MM.1S (cell line): ENCODE measurements around the gene HOATZ.

Experiments
- DNase-seq: peaks from one replicate; pipeline ENCODE4 v3.0.0-alpha.2; 2015
- H2AFZ ChIP-seq: fragments of 300-600 bp; sonication (generic); 2 replicates; pipeline ENCODE4 v1.6.0; 2016; ENCODE audit warnings: antibody characterized with exemption, low read length
- H3F3A ChIP-seq: fragments of 300-600 bp; sonication (generic); 2 replicates; pipeline ENCODE4 v1.6.1; 2016; ENCODE audit warnings: mild to moderate bottlenecking, antibody characterized with exemption, low read length, moderate library complexity, mixed read lengths; ENCODE audit not compliant: insufficient read depth
- H3K27ac ChIP-seq: fragments of 300-600 bp; sonication (generic); 2 replicates; pipeline ENCODE4 v1.5.1; 2016; ENCODE audit warnings: mild to moderate bottlenecking, low read length
- H3K27me3 ChIP-seq: fragments of 300-600 bp; sonication (generic); replicated peaks from 2 replicates; pipeline ENCODE4 v1.6.0; 2016; ENCODE audit warnings: low read length; ENCODE audit not compliant: insufficient read depth
- H3K36me3 ChIP-seq: fragments of 300-600 bp; sonication (generic); replicated peaks from 2 replicates; pipeline ENCODE4 v1.6.1; 2016; ENCODE audit warnings: mild to moderate bottlenecking, low read length, mixed read lengths; ENCODE audit not compliant: insufficient read depth
- H3K4me1 ChIP-seq: fragments of 300-600 bp; sonication (generic); 2 replicates; pipeline ENCODE4 v1.6.1; 2016; ENCODE audit warnings: low read length, mixed read lengths
- H3K4me2 ChIP-seq: fragments of 300-600 bp; sonication (generic); 2 replicates; pipeline ENCODE4 v1.6.0; 2016; ENCODE audit warnings: low read depth, low read length
- H3K4me3 ChIP-seq: fragments of 300-600 bp; sonication (generic); 2 replicates; pipeline ENCODE4 v1.5.1; 2016; ENCODE audit warnings: low read length, mixed read lengths
- H3K79me2 ChIP-seq: fragments of 300-600 bp; sonication (generic); 2 replicates; pipeline ENCODE4 v1.6.1; 2016; ENCODE audit warnings: mixed run types, low read length, mixed read lengths
- H3K9ac ChIP-seq: fragments of 300-600 bp; sonication (generic); 2 replicates; pipeline ENCODE4 v1.6.1; 2016; ENCODE audit warnings: low read length, mixed read lengths
- H3K9me2 ChIP-seq: fragments of 300-600 bp; sonication (generic); replicated peaks from 2 replicates; pipeline ENCODE4 v1.6.1; 2016; ENCODE audit warnings: mild to moderate bottlenecking, low read length, mixed read lengths; ENCODE audit not compliant: insufficient read depth
- H3K9me3 ChIP-seq: fragments of 300-600 bp; sonication (generic); replicated peaks from 2 replicates; pipeline ENCODE4 v1.6.1; 2016; ENCODE audit warnings: mild to moderate bottlenecking, low read length, mixed read lengths; ENCODE audit not compliant: insufficient read depth
- H4K20me1 ChIP-seq: fragments of 300-600 bp; sonication (generic); 2 replicates; pipeline ENCODE4 v1.6.1; 2016; ENCODE audit warnings: mild to moderate bottlenecking, low read length, moderate library complexity, mixed read lengths; ENCODE audit not compliant: insufficient read depth
- EZH2 ChIP-seq: fragments of 300-600 bp; sonication (generic); optimal IDR thresholded peaks from 2 replicates; pipeline ENCODE3; 2017; ENCODE audit warnings: low read depth, mild to moderate bottlenecking, antibody characterized with exemption, low read length, mixed read lengths
- EZH2phosphoT487 ChIP-seq: fragments of 300-600 bp; sonication (generic); IDR thresholded peaks from 2 replicates; pipeline ENCODE4 v1.6.1; 2018; ENCODE audit warnings: antibody characterized with exemption, low read length
- TF ChIP-seq, protein P1 (sequence below): fragments of 300-600 bp; sonication (generic); IDR thresholded peaks from 2 replicates; pipeline ENCODE4 v1.5.1; 2016; ENCODE audit warnings: antibody characterized with exemption, low read length, mixed read lengths

Gene HOATZ

GRCh38 chr11:111476956-111477355 lies 37.6 kb upstream of the HOATZ start:
- H3K9ac ChIP-seq: no peak overlapping the region
- H3K27me3 ChIP-seq: no peaks in the 10 kb centered on the region
- no peak overlapping the region for H3K4me2 ChIP-seq
- TF ChIP-seq EZH2phosphoT487 (no peak), EZH2 (no peak)
- TF ChIP-seq, protein P1, sequence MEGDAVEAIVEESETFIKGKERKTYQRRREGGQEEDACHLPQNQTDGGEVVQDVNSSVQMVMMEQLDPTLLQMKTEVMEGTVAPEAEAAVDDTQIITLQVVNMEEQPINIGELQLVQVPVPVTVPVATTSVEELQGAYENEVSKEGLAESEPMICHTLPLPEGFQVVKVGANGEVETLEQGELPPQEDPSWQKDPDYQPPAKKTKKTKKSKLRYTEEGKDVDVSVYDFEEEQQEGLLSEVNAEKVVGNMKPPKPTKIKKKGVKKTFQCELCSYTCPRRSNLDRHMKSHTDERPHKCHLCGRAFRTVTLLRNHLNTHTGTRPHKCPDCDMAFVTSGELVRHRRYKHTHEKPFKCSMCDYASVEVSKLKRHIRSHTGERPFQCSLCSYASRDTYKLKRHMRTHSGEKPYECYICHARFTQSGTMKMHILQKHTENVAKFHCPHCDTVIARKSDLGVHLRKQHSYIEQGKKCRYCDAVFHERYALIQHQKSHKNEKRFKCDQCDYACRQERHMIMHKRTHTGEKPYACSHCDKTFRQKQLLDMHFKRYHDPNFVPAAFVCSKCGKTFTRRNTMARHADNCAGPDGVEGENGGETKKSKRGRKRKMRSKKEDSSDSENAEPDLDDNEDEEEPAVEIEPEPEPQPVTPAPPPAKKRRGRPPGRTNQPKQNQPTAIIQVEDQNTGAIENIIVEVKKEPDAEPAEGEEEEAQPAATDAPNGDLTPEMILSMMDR: no peak
- H3K36me3 ChIP-seq: no peaks in the 10 kb centered on the region
- H3K4me3 ChIP-seq: no peak overlapping the region
- no peak for DNase-seq
- no peak overlapping the region for H2AFZ ChIP-seq
- H3K4me1 ChIP-seq: no peaks in the 10 kb centered on the region
- H3K9me3 ChIP-seq: no peaks in the 10 kb centered on the region
- no peak overlapping the region for H3K27ac ChIP-seq
- H3K9me2 ChIP-seq: no peaks in the 10 kb centered on the region
- H3K79me2 ChIP-seq: no peaks in the 10 kb centered on the region
- H3F3A ChIP-seq: no peaks in the 10 kb centered on the region
- no peaks in the 10 kb centered on the region for H4K20me1 ChIP-seq

GRCh38 chr11:111477898-111478297 lies 36.7 kb upstream of the HOATZ start:
- Histone ChIP-seq H3K9me3 (no peaks in the 10 kb centered on the region), H3K36me3 (no peaks in the 10 kb centered on the region), H4K20me1 (no peaks in the 10 kb centered on the region), H3K27me3 (no peaks in the 10 kb centered on the region), H3K9me2 (no peaks in the 10 kb centered on the region), H3K9ac (no peak overlapping the region), H3K27ac (no peak overlapping the region), H3F3A (no peaks in the 10 kb centered on the region), H3K4me2 (no peak overlapping the region), H2AFZ (no peak overlapping the region), H3K4me3 (no peak overlapping the region), H3K4me1 (no peaks in the 10 kb centered on the region), H3K79me2 (no peaks in the 10 kb centered on the region)
- no peak for DNase-seq
- TF ChIP-seq EZH2: no peak
- TF ChIP-seq, protein P1: no peak
- no peak for TF ChIP-seq EZH2phosphoT487

GRCh38 chr11:111479666-111480065 lies 34.9 kb upstream of the HOATZ start:
- TF ChIP-seq EZH2phosphoT487: no peak
- TF ChIP-seq, protein P1: 0 out of 2 replicates have a peak, but pooled peaks have one; percentile 16
- H3K4me2 ChIP-seq: no peak overlapping the region
- H3K36me3 ChIP-seq: no peaks in the 10 kb centered on the region

More at GRCh38 chr11:111479666-111480065, 34.9 kb upstream of the HOATZ start:
- Histone ChIP-seq H3K9me3 (no peaks in the 10 kb centered on the region), H3K79me2 (no peaks in the 10 kb centered on the region), H3F3A (no peaks in the 10 kb centered on the region), H3K27ac (no peak overlapping the region), H3K4me3 (no peak overlapping the region), H4K20me1 (no peaks in the 10 kb centered on the region), H3K9me2 (no peaks in the 10 kb centered on the region), H3K27me3 (no peaks in the 10 kb centered on the region), H2AFZ (no peak overlapping the region), H3K4me1 (no peaks in the 10 kb centered on the region), H3K9ac (no peak overlapping the region)
- DNase-seq: no peak
